ENCODE data around the gene HAO1. TPM values are rescaled to one million over a fixed set of nuclear protein-coding genes. Genes with fewer than 3 reads are reported as not detected.

HAO1 gene
- not detected for total RNA-seq

- Histone ChIP-seq H3K27ac (no peak within 1 kb of the TSS), H3K27me3 (no peaks in the 10 kb centered on the region), H3K9me3 (no peaks in the 10 kb centered on the region), H3K4me1 (no peaks in the 10 kb centered on the region), H3K36me3 (no peaks in the 10 kb centered on the region), H3K4me3 (no peak within 1 kb of the TSS)
- TF ChIP-seq CTCF (IDR thresholded peaks at IDR 0.05): no peak
- TF ChIP-seq POLR2A (IDR thresholded peaks at IDR 0.05): no peak
- intact Hi-C loops (cut with DNase I; ENCODE audit: low total_unique reads): no loop called here
- DNase-seq: no peak
Observed at GRCh38 chr20:7940341-7940740, at the start of gene HAO1. HAO1 (minus strand) TSS chr20:7940458; CDS start chr20:7940422, 36 bp downstream.

GRCh38 chr20:7989379-7989778 lies 49.1 kb upstream of the HAO1 start:
- no peaks in the 10 kb centered on the region for H3K36me3 ChIP-seq
- no peak overlapping the region for H3K4me3 ChIP-seq
- no peaks in the 10 kb centered on the region for H3K27me3 ChIP-seq
- peaks cover 0 to 2% of the 10 kb centered on the region in 2 donors for H3K9me3 ChIP-seq
- no peak overlapping the region for H3K27ac ChIP-seq
- H3K4me1 ChIP-seq: no peaks in the 10 kb centered on the region
- TF ChIP-seq CTCF (IDR thresholded peaks at IDR 0.05) (no peak), POLR2A (IDR thresholded peaks at IDR 0.05) (no peak)
- DNase-seq: no peak
- intact Hi-C loops (cut with DNase I; ENCODE audit: low total_unique reads): no loop called here

GRCh38 chr20:7985916-7986315 lies 45.7 kb upstream of the HAO1 start:
- intact Hi-C loops (cut with DNase I; ENCODE audit: low total_unique reads): no loop called here
- no peak for TF ChIP-seq CTCF (IDR thresholded peaks at IDR 0.05)
- TF ChIP-seq POLR2A (IDR thresholded peaks at IDR 0.05): no peak
- no peak for DNase-seq
- no peaks in the 10 kb centered on the region for H3K27me3 ChIP-seq
- no peaks in the 10 kb centered on the region for H3K9me3 ChIP-seq
- no peak overlapping the region for H3K4me3 ChIP-seq
- H3K4me1 ChIP-seq: no peaks in the 10 kb centered on the region
- H3K36me3 ChIP-seq: no peaks in the 10 kb centered on the region
- no peak overlapping the region for H3K27ac ChIP-seq

GRCh38 chr20:7984192-7984591 lies 43.9 kb upstream of the HAO1 start:
- no peak for DNase-seq
- no peaks in the 10 kb centered on the region for H3K27me3 ChIP-seq
- no peaks in the 10 kb centered on the region for H3K36me3 ChIP-seq
- no peak for TF ChIP-seq CTCF (IDR thresholded peaks at IDR 0.05)
- no peak for TF ChIP-seq POLR2A (IDR thresholded peaks at IDR 0.05)
- no peak overlapping the region for H3K27ac ChIP-seq
- H3K4me3 ChIP-seq: no peak overlapping the region
- no peaks in the 10 kb centered on the region for H3K9me3 ChIP-seq
- intact Hi-C loops (cut with DNase I; ENCODE audit: low total_unique reads): no loop called here
- H3K4me1 ChIP-seq: no peaks in the 10 kb centered on the region

GRCh38 chr20:7981374-7981773 lies 41.1 kb upstream of the HAO1 start:
- intact Hi-C loops (cut with DNase I; ENCODE audit: low total_unique reads): no loop called here
- no peaks in the 10 kb centered on the region for H3K36me3 ChIP-seq
- no peak for DNase-seq
- no peak overlapping the region for H3K4me3 ChIP-seq
- H3K4me1 ChIP-seq: no peaks in the 10 kb centered on the region
- H3K9me3 ChIP-seq: no peaks in the 10 kb centered on the region
- no peak overlapping the region for H3K27ac ChIP-seq
- no peak for TF ChIP-seq CTCF (IDR thresholded peaks at IDR 0.05)
- no peak for TF ChIP-seq POLR2A (IDR thresholded peaks at IDR 0.05)
- no peaks in the 10 kb centered on the region for H3K27me3 ChIP-seq

All from uterus (tissue), 4 donors.